ENCODE data around the gene GTF3C6.

GRCh38 chr6:110953633-110954303, 4.7 kb upstream of the GTF3C6 start:
- TF ChIP-seq CTCF (IDR thresholded peaks at IDR 0.05; ENCODE audit: poor library complexity) (no peak), EZH2phosphoT487 (IDR thresholded peaks at IDR 0.05; ENCODE audit: low read depth, severe bottlenecking, unreplicated experiment) (no peak), EZH2 (IDR thresholded peaks at IDR 0.05; ENCODE audit: borderline replicate concordance) (no peak)
